ENCODE measurements around the gene NCOR2.
"Not testable (repeated sequence)": the region's sequence is repeated elsewhere in the genome, so short reads cannot be mapped to it uniquely, and the experiment has no call there.

NCOR2 gene

GRCh38 chr12:124599074-124599999, 31.9 kb upstream of the NCOR2 start:
- DNase-seq: no peak

- DNase-seq: no peak
Measured at GRCh38 chr12:124597041-124597440, 29.6 kb upstream of the NCOR2 start.

GRCh38 chr12:124595444-124595843, 28.0 kb upstream of the NCOR2 start:
- no peak for DNase-seq

DNA sequence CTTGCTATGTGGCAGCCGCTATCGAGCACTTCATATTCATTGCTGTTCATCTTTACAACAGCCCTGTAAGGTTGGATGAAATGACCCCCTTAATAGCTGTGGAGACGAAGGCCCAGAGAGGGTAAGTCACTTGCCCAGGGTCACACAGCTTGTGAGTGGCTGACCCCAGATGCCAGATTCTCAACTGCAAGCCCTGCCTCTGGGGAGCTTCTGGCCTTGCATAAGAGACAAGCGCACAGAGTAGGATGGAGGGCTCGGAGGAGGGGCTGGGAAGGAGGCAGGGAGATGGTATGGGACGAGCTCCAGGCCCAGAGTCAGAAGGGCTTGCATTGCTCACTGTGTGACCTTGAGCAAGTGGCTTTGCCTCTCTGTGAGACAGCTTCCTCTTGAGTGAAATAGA, 27.4 kb upstream of the NCOR2 start:
- DNase-seq: no peak

DNA sequence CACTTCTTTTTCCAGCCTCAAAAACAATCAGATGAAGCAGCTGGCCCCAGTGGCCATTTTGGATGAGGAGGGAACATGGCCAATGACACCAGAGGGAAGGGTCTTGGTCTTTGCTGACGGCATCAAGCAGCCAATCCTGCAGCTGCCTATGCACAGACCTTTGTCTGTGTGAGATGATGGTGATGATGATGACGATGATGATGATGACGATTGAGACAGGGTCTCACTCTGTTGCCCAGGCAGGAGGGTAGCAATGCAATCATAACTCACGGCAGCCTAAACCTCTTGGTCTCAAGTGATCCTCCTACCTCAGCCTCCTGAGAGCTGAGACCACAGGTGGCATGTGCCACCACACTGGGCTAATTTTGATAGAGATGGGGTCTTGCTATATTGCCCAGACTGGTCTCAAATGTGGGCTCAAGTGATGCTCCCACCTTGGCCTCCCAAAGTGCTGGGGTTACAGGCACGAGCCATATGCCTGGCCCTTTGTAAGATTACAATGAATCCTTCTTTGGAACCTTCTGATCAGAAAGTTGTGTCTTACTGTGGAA, 26.5 kb upstream of the NCOR2 start:
- no peak for DNase-seq

DNA sequence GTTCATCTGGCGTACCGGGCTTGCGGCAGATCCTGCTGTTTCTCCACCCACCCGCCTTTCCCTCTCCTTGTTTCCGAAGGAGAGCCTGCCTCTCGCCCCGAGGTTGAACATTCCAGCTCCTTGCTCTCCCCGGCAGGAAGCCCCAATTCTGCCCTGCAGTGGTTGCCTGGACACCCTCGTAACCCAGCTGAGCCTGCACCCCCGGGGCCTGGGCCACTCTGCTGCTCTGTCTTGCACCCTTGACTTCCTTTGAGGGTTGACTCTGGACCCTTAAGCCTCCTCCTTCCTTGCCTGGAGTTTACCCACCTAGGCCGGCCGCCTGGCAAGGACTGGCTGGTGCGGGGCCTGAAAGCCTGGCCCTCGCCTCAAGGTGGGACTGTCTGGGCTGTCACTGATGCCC, 25.8 kb upstream of the NCOR2 start:
- no peak for DNase-seq

GRCh38 chr12:124592481-124593160, 25.2 kb upstream of the NCOR2 start:
- no peak for DNase-seq

- no peak for DNase-seq
Measured at GRCh38 chr12:124592050-124592449, 24.6 kb upstream of the NCOR2 start.

GRCh38 chr12:124590447-124590846, 23.0 kb upstream of the NCOR2 start:
- no peak for DNase-seq

DNA sequence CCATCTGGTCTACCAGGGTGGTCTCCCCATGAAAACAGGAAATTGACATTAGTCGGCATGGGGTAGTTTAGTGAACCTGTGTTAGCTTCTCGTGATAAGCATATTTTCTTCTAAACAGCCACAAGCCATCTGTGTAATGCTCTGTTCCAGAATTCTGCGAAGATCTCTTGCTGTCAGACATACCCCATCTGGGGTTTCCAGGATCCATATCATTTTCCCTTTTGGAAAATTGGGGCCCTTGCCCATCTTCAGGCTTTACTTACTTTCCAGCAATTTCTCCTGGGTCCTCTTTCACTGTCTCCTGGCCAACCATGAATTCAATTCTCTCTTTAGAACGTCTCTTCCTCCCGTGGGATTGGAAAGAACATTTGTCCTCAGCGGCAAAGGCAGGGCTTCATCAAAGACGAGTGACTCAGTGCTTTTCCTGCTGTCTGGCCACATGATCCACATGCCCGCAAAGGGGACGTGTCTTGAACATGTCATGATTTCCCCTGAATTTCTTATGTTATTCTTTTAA, 21.4 kb upstream of the NCOR2 start:
- peak; percentile 68 for DNase-seq

GRCh38 chr12:124588018-124588634, 20.7 kb upstream of the NCOR2 start:
- DNase-seq: no peak

GRCh38 chr12:124586756-124587155, 19.3 kb upstream of the NCOR2 start:
- no peak for DNase-seq

DNA sequence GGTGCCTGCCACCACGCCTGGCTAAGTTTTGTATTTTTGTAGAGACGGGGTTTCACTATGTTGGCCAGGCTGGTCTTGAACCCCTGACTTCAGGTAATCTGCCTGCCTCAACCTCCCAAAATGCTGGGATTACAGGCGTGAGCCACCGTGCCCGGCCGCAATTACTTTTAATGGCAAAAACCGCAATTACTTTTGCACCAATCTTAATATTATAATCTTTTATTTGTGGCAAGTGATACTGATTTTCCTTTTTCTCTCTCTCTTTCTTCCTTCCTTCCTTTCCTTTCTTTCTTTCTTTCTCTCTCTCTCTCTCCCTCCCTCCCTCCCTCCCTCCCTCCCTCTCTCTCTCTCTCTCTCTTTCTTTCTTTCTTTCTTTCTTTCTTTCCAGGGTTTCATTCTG, 17.1 kb upstream of the NCOR2 start:
- DNase-seq: not testable (repeated sequence)

DNA sequence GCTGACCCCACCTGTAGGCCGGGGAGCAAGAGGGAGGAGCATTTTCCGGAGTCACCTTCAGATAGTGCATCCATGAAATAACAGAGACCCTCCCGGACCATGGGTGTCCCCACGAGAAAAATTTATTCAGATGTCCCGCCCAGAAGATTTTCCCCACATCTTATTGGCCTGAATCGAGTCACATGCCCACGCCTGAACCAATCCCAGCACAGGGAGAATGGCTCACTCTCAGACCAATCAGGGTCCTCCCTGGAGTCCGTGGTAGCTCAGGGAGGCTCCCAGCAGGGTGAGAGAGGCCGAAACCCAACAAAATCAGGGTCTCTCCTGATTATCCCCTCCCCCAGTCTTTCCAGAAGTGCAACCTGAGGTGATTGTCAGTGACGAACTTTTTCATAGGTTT, 16.4 kb upstream of the NCOR2 start:
- DNase-seq: no peak

DNA sequence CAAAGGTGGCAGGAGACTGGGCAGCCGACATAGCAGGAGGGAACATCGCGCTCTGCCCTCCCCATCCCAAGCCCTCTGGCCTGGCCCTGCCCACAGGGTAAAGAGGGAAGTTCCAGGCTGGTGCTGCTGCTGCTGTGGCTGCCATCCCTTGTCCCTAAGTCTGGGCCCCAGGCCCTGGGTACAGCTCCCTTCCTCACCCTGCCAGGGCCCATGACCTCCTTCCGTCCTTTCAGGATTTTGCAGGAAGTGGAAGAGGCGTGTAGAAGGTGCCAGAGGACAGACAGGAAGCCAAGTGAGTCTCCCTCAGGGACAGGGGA, 14.7 kb upstream of the NCOR2 start:
- no peak for DNase-seq

- DNase-seq: no peak
Measured at GRCh38 chr12:124581307-124582107, 14.1 kb upstream of the NCOR2 start.

GRCh38 chr12:124579921-124580517, 12.6 kb upstream of the NCOR2 start:
- DNase-seq: no peak

DNA sequence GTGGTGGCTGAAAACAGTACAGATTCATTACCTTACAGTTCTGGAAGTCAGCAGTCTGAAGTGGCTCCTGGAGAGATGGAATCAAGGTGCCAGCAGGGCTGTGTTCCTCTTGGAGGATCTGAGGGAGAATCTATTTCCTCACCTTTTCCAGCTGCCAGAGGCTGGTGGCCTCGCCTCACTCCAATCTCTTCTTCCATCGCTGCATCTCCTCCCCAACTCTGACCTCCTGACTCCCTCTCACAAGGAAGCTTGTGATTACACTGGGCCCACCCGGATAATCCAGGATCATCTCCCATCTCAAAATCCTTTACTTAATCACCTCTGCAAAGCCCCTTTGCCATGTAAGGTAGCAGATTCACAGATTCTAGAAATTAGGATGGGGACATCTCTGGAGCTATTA, 11.4 kb upstream of the NCOR2 start:
- no peak for DNase-seq

- DNase-seq: no peak
Measured at GRCh38 chr12:124578445-124578844, 11.0 kb upstream of the NCOR2 start.

GRCh38 chr12:124577986-124578385, 10.6 kb upstream of the NCOR2 start:
- no peak for DNase-seq

GRCh38 chr12:124577374-124577773, 10.0 kb upstream of the NCOR2 start:
- DNase-seq: no peak

DNA sequence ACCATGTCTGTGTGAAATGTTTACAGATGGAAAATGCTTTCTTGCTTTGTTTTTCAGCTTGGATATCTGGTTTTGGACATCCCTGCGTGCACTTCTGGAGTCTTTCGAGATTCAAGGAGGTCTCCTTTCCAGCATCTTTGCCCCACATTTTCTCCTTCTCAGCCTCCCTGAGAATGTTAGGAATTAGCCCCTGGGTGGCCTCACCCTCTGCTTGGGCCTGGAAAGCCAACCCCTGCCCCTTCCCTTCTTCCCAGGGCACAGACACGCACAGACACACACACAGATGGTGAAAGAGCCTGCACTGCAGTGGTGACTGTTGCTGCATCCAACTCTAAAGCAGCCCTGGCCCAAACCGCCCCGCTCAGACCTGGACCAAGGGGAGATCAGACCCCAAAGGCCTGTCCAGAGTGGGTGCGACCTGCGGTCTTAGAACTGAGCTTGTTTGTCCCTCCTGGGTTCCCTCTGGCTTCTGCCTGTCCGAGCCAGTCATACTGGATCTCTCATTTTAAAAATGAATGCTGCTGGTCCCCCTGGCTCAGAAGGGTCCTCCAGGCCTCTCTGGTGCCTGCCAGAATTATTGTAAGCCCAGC, 8.7 kb upstream of the NCOR2 start:
- no peak for DNase-seq

All from CD4-positive, alpha-beta T cell treated with Interleukin-4 for 4 hours (primary cell).